Activated CD4-positive, CD25-positive, alpha-beta regulatory T cell (primary cell): ENCODE measurements around the gene TFDP2.
"Not testable (repeated sequence)": the region's sequence is repeated elsewhere in the genome, so short reads cannot be mapped to it uniquely, and the experiment has no call there.

ENCODE experiments used
- DNase-seq, 4 experiments: peaks; one replicate each; lab custom pipeline; 2025; lab: John Stamatoyannopoulos, UW

Gene TFDP2

DNA sequence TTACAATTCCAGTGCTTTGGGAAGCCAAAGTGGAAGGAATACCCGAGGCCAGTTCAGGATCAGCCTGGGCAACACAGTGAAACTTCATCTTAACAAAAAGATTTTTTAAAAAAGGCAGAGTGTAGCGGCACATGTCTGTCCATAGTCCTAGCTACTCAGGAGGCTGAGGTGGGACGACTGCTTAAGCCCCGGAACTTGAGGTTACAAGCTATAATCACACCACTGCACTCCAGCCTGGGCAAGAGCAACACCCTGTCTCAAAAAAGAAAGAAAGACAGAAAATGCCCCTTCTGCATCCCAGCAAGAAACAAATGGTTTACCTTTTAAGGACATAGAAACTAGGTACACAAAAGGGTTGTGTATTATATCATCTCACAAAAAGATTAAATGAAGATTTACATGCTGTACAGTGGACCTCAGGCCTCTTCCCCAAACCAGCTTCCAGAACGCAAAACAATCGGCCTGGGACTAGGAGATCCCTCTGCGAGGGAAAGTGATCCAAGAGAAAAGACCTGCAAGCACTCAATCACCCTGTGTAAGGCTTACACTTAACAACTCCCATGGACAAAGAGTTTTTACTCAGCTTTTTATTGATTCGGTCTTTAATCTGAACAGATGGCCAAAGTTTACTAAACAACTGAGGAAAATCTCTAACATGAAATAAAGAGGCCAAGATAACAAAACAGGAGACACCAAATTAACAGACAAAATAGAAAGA lies 21.2 kb downstream of the TFDP2 start:
- no peak for DNase-seq

DNA sequence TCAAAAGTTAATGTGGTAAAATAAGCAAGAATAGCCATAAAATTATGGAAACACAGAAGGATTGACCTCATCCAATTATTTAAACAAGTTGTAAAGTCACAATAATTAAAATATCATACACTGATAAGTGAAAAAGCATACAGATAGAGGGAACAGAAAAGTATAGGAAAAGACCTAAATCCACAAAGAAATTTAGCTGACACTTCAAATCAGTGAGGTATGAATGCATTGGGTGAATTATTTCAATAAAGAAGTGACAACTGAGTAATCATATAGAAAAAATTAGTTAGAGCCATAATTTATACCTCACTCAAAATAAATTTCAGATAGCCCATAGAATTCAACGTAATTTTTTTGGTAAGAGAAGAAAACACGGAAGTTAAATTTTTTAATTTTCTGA lies 25.1 kb downstream of the TFDP2 start:
- DNase-seq: no peak

DNA sequence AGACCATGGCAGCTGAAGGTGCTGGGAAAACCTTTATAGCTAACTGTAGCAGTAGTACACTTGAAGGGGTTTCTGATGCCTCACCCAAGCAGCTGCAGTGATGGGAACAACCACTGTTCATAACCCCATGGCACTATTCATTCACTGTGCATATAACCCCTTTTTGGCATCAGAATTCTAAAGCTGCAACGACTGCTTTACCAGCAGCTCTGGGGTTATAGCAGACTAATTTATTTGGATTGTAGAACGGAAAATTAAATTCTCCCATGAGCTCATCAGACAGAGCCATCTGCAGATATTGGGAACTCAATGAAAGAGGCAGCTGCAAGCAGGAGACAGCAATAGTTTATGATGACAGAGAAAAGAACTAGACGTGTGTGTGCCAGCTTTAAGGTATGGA lies 28.6 kb downstream of the TFDP2 start:
- no peak for DNase-seq

GRCh38 chr3:142118911-142119310 lies 30.4 kb downstream of the TFDP2 start:
- no peak for DNase-seq

DNA sequence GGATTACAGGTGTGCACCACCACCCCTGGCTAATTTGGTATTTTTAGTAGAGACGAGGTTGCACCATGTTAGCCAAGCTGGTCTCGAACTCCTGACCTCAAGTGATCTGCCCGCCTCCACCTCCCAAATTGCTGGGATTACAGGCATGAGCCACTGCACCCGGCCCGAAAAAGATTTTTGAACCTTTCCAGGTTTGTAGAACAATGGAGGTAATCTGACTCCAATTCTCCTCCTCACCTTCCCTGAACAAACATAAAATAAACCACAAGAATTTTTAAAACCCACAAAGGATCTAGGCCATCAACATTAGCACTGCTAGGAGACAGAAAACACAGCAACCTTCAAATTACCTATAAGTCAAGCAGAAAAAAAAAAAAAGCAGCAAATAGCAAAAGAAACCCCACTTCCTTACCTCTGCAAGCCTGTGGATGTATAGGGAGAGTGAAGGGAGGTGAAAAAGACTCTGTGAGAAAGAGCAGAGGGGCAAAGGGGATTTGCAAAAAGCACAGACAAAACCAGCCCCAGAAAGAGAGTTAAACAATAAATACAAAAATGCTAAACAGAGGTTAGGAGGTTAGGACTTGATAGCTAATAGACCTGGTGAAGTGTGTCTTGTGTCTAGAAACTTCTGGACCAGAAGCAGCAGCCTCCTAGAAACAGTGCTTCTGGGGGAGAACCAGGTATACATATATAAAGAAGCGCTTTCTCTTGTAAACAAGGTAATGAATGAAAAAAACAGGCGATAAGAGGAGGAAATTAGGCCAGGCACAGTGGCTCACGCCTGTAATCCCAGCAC lies 32.1 kb downstream of the TFDP2 start:
- no peak for DNase-seq

GRCh38 chr3:142115867-142116668 lies 33.3 kb downstream of the TFDP2 start:
- DNase-seq: no peak

GRCh38 chr3:142112601-142113000 lies 36.7 kb downstream of the TFDP2 start:
- no peak for DNase-seq

DNA sequence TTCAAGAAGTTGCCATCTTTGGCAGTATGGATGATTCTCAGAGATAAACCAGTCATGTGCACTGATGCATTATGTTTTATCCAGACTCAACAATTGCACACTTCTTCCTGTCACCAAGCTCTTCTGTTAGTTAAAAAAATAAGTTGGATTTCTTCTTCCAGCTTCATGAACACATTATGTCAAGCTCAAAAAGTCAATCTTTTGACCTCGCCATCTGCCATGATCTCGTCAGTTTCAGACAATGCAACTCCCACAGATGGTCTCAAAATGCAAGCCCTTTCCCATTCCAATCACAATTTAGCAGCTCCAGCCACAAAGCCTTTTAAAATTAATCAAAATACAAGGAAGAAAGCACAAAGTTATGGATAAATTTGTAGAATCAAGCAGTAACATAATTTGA lies 42.8 kb downstream of the TFDP2 start:
- no peak for DNase-seq

- DNase-seq: no peak
These were observed 43.4 kb downstream of the TFDP2 start for GRCh38 chr3:142105991-142106390.

GRCh38 chr3:142104763-142105162 lies 44.6 kb downstream of the TFDP2 start:
- DNase-seq: no peak

GRCh38 chr3:142098964-142099363 lies 50.4 kb downstream of the TFDP2 start:
- no peak for DNase-seq

GRCh38 chr3:142097099-142097843 lies 52.1 kb downstream of the TFDP2 start:
- DNase-seq: no peak

- no peak for DNase-seq
These were observed 53.5 kb downstream of the TFDP2 start for GRCh38 chr3:142095841-142096240.

DNA sequence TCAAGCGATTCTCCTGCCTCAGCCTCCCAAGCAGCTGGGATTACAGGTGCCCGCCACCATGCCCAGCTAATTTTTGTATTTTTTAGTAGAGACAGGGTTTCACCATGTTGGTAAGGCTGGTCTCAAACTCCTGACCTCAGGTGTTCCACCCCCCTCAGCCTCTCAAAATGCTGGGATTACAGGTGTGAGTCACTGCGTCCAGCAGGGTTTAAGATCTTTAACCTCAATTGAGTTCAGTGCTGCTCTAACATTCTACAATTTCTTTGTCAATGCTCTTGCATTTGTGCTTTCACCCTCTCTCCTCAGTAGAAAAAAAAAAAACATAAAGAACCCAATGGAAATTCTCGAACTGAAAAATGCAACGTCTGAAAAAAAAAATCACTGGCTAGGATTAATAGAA lies 60.4 kb downstream of the TFDP2 start:
- DNase-seq: not testable (repeated sequence)

- DNase-seq: no peak
These were observed 60.8 kb downstream of the TFDP2 start for GRCh38 chr3:142088522-142088921.

- no peak for DNase-seq
These were observed 61.7 kb downstream of the TFDP2 start for GRCh38 chr3:142087676-142088075.

DNA sequence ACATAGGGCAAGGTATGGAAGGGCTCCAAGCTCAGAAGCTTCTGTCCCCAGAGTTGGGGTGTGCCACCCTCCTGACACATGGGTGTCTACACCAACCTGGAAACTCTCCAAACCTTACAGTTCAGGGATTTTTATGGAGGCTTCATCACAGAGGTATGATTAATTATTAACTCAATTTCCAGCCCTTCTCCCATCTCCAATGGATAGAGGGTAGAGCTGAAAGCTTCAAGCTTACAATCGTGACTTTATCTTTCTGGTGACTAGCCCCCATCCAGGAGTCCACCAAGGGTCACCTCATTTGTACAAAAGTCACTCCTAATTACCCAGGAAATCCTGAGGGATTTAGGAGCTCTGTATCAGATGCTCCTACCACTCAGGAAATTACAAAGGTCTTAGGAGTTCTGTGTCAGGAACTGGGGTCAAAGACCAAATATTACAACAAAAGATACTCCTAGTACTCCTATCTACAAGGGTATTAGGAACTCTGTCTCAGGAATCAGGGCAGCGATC lies 62.7 kb downstream of the TFDP2 start:
- no peak for DNase-seq

- DNase-seq: no peak
These were observed 68.2 kb downstream of the TFDP2 start for GRCh38 chr3:142081178-142081577.

DNA sequence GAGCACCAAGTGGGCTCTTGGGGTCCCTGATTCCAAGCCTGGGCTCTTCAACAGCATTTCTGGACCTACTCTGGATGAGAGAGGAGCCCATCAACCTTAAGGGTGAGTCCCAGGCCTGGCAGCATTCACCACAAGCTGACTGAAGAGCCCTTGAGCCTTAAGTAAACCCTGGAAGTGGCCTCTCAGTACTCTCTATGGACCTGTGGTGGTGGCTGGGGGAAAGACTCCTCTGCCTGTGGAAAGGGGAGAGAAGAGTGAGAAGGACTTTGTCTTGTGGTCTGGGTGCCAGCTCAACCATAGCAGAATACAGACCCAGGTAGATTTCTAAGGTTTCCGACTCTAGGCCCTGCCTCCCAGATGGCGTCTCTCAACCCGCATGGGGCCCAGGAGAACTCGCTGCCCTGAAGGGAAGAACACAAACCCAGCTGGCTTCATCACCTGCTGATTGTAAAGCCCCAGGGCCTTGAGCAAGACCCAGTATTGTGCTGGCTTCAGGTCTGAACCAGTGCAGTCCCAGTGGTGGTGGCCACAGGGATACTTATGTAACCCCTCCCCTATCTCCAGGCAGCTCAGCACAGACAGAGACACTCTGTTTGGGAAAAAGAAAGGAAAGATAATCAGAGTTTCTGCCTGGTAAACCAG lies 71.4 kb downstream of the TFDP2 start:
- DNase-seq: no peak

- DNase-seq: no peak
These were observed 72.0 kb downstream of the TFDP2 start for GRCh38 chr3:142077155-142077858.

DNA sequence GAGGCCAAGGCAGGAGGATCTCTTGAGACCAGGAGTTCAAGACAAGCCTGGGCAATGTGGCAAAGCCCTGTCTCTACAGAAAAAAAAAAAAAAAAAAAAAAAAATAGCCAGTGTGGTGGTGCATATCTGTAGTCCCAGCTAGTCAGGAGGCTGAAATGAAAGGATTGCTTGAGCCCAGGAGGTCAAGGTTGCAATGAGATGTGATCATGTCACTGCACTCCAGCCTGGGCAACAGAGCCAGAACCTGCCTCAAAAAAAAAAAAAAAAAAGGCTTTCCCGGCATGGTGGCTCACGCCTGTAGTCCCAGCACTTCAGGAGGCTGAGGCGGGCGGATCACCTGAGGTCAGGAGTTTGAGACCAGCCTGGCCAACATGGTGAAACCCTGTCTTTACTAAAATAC lies 73.7 kb downstream of the TFDP2 start:
- DNase-seq: not testable (repeated sequence)
